Endothelial cell of coronary artery (primary cell): ENCODE results near the gene PERP. TPM values are rescaled to one million over a fixed set of nuclear protein-coding genes. Genes with fewer than 3 reads are reported as not detected.

Experiments used
- total RNA-seq: library from RNA; depleted of rRNA; stranded (reverse); fragments of >200 nt; gene quantifications from 2 replicates; pipeline ENCODE4 v1.2.3, GENCODE V29; 2014

Gene PERP
- 16.5 and 20.5 TPM in 2 replicates for total RNA-seq

DNA sequence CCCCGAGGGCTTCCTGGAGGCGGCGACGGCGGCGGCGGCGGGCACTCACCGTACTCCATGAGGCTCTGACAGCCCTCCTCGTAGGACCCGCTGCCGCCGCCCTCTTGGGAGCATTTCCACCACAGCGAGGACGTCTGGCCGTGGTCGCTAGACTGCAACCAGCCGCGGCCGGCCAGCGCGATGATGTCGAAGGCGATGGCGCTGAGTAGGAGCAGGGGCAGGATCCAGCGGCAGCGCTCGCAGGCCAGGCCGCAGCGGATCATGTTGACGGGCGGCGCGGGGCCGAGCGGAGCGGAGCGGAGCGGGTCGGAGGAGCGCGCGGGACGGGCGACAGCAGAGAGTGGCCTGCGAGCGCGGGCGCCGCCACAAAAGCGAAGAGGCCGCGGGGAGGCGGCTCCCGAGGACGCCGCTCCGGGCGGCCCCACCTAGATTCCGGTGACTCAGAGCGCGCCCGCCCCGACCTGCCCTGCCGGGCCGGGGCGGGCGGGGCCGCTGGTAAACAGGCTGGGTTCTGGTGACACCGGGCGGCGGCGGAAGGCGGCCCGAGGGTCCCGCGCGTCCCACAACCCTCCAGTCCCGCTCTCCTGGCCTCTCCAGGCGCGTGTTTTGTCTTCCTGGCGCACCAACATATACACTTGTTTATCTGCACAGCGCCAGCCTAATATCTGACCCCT lies at the start of gene PERP:
Gene PERP (minus strand): TSS at position 342 of the 674 bp plus-strand sequence. CDS start 79 bp downstream, at position 263.

Other genes starting within 250 kb of the PERP start
- gene TNFAIP3, start 240.2 kb downstream of the PERP start, total RNA-seq: 2.3 and 12.8 TPM in 2 replicates
- 1.7 and 4.8 TPM in 2 replicates for gene ARFGEF3, start 54.5 kb upstream of the PERP start, total RNA-seq
- not detected in 2 replicates for gene PBOV1, start 111.1 kb upstream of the PERP start, total RNA-seq